ENCODE measurements around the gene SLC6A7. TPM values are rescaled to one million over a fixed set of nuclear protein-coding genes. Genes with fewer than 3 reads are reported as not detected.

Gene SLC6A7
- total and polyA plus RNA-seq, 2 donors from 2014 or later: not detected

- Histone ChIP-seq H3K36me3 (ENCODE audit: control insufficient read depth in 2 of 3, insufficient read depth in 3 of 3, low read length in 3 of 3) (no peaks in the 10 kb centered on the region), H3K9me3 (ENCODE audit: control insufficient read depth in 2 of 3, insufficient read depth in 1 of 3, low read length in 3 of 3) (no peaks in the 10 kb centered on the region), H3K4me1 (ENCODE audit: control insufficient read depth in 2 of 3, insufficient read depth in 2 of 3, low read depth in 1 of 3, low read length in 3 of 3) (no peaks in the 10 kb centered on the region), H3K27ac (ENCODE audit: low read depth in 2 of 2, low read length in 2 of 2) (no peak overlapping the region), H3K9ac (ENCODE audit: low read length in 3 of 3) (no peak overlapping the region), H3K4me3 (ENCODE audit: low read length in 3 of 3) (no peak overlapping the region), H3K27me3 (ENCODE audit: control insufficient read depth, insufficient read depth, low read length) (no peaks in the 10 kb centered on the region)
- DNase-seq: no peak
- no peak for FAIRE-seq
- intact Hi-C loops (cut with DNase I): no loop called here
- no peak for TF ChIP-seq CTCF (IDR thresholded peaks at IDR 0.05; ENCODE audit: borderline replicate concordance, extremely low read depth, insufficient read depth)
These were observed 49.9 kb downstream of the SLC6A7 start for GRCh38 chr5:150239794-150240122.

- Histone ChIP-seq H3K36me3 (ENCODE audit: control insufficient read depth in 2 of 3, insufficient read depth in 3 of 3, low read length in 3 of 3) (no peaks in the 10 kb centered on the region), H3K4me1 (ENCODE audit: control insufficient read depth in 2 of 3, insufficient read depth in 2 of 3, low read depth in 1 of 3, low read length in 3 of 3) (peaks cover 0 to 2% (median 0%) of the 10 kb centered on the region in 3 donors), H3K9ac (ENCODE audit: low read length in 3 of 3) (no peak overlapping the region), H3K27me3 (ENCODE audit: control insufficient read depth, insufficient read depth, low read length) (no peaks in the 10 kb centered on the region), H3K4me3 (ENCODE audit: low read length in 3 of 3) (no peak overlapping the region), H3K9me3 (ENCODE audit: control insufficient read depth in 2 of 3, insufficient read depth in 1 of 3, low read length in 3 of 3) (no peaks in the 10 kb centered on the region), H3K27ac (ENCODE audit: low read depth in 2 of 2, low read length in 2 of 2) (no peak overlapping the region)
- FAIRE-seq (no peak), DNase-seq (peak in 3 of 5 donors; percentile 25 to 70 (median 43))
- intact Hi-C loops (cut with DNase I): no loop called here
- TF ChIP-seq CTCF (IDR thresholded peaks at IDR 0.05; ENCODE audit: borderline replicate concordance, extremely low read depth, insufficient read depth): no peak
These were observed 51.7 kb downstream of the SLC6A7 start for GRCh38 chr5:150241298-150242160.

- peak in 1 of 5 donors; percentile 17 for DNase-seq
- Histone ChIP-seq H3K27me3 (ENCODE audit: control insufficient read depth, insufficient read depth, low read length) (no peaks in the 10 kb centered on the region), H3K27ac (ENCODE audit: low read depth in 2 of 2, low read length in 2 of 2) (no peak overlapping the region), H3K9ac (ENCODE audit: low read length in 3 of 3) (no peak overlapping the region), H3K9me3 (ENCODE audit: control insufficient read depth in 2 of 3, insufficient read depth in 1 of 3, low read length in 3 of 3) (no peaks in the 10 kb centered on the region), H3K4me1 (ENCODE audit: control insufficient read depth in 2 of 3, insufficient read depth in 2 of 3, low read depth in 1 of 3, low read length in 3 of 3) (peaks cover 0 to 2% (median 0%) of the 10 kb centered on the region in 3 donors), H3K4me3 (ENCODE audit: low read length in 3 of 3) (no peak overlapping the region), H3K36me3 (ENCODE audit: control insufficient read depth in 2 of 3, insufficient read depth in 3 of 3, low read length in 3 of 3) (no peaks in the 10 kb centered on the region)
- no peak for FAIRE-seq
- no peak for TF ChIP-seq CTCF (IDR thresholded peaks at IDR 0.05; ENCODE audit: borderline replicate concordance, extremely low read depth, insufficient read depth)
- intact Hi-C loops (cut with DNase I): no loop called here
These were observed 52.5 kb downstream of the SLC6A7 start for GRCh38 chr5:150242251-150242894.

Data from kidney (tissue), 14 donors.